Fibroblast of lung (primary cell): ENCODE measurements around the gene ZFYVE28. TPM values are rescaled to one million over a fixed set of nuclear protein-coding genes. Genes with fewer than 3 reads are reported as not detected.

Experiments used
- DNase-seq, 2 donors: peaks; one replicate each; pipeline versions ENCODE4 v3.0.0 to v3.0.0-alpha.2; 2010; ENCODE audit warnings: low read depth in 2 of 2
- H2AFZ ChIP-seq: 2 replicates; pipeline ENCODE4 v1.5.1; 2012; ENCODE audit warnings: low read length, control low read depth, inconsistent platforms
- H3K27ac ChIP-seq: 2 replicates; pipeline ENCODE4 v1.5.1; 2011; ENCODE audit warnings: low read length, control low read depth; ENCODE audit not compliant: insufficient read depth
- H3K27me3 ChIP-seq: 2 replicates; pipeline ENCODE4 v1.5.1; 2011; ENCODE audit warnings: mild to moderate bottlenecking, low read length; ENCODE audit not compliant: control insufficient read depth, insufficient read depth
- H3K36me3 ChIP-seq: 2 replicates; pipeline ENCODE4 v1.5.1; 2011; ENCODE audit warnings: low read length; ENCODE audit not compliant: control insufficient read depth, insufficient read depth
- H3K4me1 ChIP-seq: 2 replicates; pipeline ENCODE4 v1.5.1; 2011; ENCODE audit warnings: low read length; ENCODE audit not compliant: control insufficient read depth, insufficient read depth; ENCODE audit errors: extremely low read depth
- H3K4me2 ChIP-seq: 2 replicates; pipeline ENCODE4 v1.5.1; 2011; ENCODE audit warnings: low read length, control low read depth; ENCODE audit not compliant: insufficient read depth; ENCODE audit errors: extremely low read depth
- H3K4me3 ChIP-seq, 4 experiments: fragments of 200-600 bp in 1 of 4; sonication (generic) in 1 of 4; replicated peaks in 1 of 4; 2 replicates each; pipeline ENCODE4 v1.5.1; 2011 to 2016; ENCODE audit warnings: low read length in 4 of 4, low read depth in 3 of 4, mild to moderate bottlenecking in 3 of 4, control low read depth in 2 of 4, inconsistent platforms in 1 of 4, mixed read lengths in 1 of 4; ENCODE audit not compliant: insufficient read depth in 1 of 4; ENCODE audit errors: control extremely low read depth in 1 of 4
- H3K79me2 ChIP-seq: 2 replicates; pipeline ENCODE4 v1.5.1; 2012; ENCODE audit warnings: mild to moderate bottlenecking, low read length, inconsistent platforms; ENCODE audit not compliant: control insufficient read depth, insufficient read depth
- H3K9ac ChIP-seq: 2 replicates; pipeline ENCODE4 v1.5.1; 2011; ENCODE audit warnings: mild to moderate bottlenecking, low read length, control low read depth; ENCODE audit not compliant: insufficient read depth
- H3K9me3 ChIP-seq: 2 replicates; pipeline ENCODE4 v1.5.1; 2012; ENCODE audit warnings: low read depth, low read length; ENCODE audit not compliant: control insufficient read depth, insufficient read depth
- H4K20me1 ChIP-seq: 2 replicates; pipeline ENCODE4 v1.5.1; 2011; ENCODE audit warnings: low read length; ENCODE audit not compliant: control insufficient read depth, insufficient read depth; ENCODE audit errors: extremely low read depth
- EZH2 ChIP-seq: IDR thresholded peaks from 2 replicates; pipeline ENCODE4 v1.5.1; 2012; ENCODE audit warnings: low read length, control low read depth, mild to moderate bottlenecking; ENCODE audit errors: missing control alignments
- polyA plus RNA-seq, 2 donors: library from polyadenylated mRNA; depleted of rRNA in 1 of 2; stranded (reverse) in 1 of 2; unstranded in 1 of 2; fragments of >200 nt; gene quantifications; 2 replicates each; pipeline ENCODE4 v1.2.1, GENCODE V29; 2011 to 2012; ENCODE audit warnings: missing spikeins in 1 of 2
- total RNA-seq: library from RNA; depleted of rRNA; stranded (reverse); fragments of >200 nt; gene quantifications from 2 replicates; pipeline ENCODE4 v1.2.1, GENCODE V29; 2014
- TF ChIP-seq, protein P1 (sequence below), 2 donors: IDR thresholded peaks in 1 of 2; conservative IDR thresholded peaks in 1 of 2; 1 replicate in 1 of 2; 2 replicates in 1 of 2; pipeline ENCODE4 v1.5.1; 2011 to 2012; ENCODE audit warnings: low read length in 2 of 2, control low read depth in 1 of 2, inconsistent platforms in 1 of 2, low read depth in 1 of 2, mild to moderate bottlenecking in 1 of 2

Gene ZFYVE28
- total and polyA plus RNA-seq, 2 donors (not counting 1 experiment from before 2014, with no cell fraction given), result 2.4 to 11.6 TPM

DNA sequence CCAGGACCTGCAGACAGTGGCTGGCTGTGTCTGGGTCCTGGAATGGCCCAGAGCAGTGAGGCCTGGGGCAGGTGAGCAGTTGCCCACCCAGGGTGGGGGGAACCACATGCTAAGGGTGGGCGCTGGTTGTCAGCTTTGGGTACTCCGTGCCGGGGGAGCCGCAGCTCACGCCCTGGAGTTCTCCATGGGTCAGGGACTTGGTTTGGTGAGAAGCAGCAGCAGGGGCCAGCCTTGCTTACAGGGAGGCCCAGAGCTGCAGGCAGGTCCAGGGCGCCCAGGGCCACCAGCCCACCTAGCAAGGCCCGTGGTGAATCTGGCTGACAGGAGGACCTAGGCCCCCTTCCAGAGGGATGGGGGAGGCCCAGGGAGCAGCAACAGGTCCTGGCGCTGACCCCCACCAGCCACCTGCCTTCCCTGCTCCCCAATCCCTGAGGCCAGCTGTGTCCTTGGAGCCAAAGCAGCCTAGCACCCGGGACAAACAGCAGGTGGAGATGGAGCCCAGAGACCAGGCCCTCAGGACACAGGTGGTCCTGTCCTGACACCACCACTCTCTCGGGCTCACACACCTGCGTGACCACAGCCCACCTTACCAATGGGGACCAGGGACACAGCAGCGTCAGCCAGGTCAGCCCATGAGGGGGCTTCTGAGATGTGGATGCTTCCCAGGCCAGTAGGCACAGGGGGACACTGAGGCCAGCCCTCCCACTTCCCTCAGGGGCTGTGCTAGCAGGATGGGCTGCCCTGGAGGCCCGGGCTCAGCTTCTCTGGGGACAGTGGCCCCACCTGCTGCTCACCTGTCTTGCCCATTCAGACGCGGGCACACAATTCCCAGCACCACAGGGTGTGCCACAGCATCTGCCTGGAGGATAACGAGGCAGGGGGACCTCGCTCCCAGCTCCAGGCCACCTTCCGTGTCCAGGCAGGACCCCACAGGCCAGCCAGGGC, 160.1 kb downstream of the ZFYVE28 start:
- Histone ChIP-seq H3K9ac (no peak overlapping the region), H2AFZ (no peak overlapping the region), H3K4me1 (peaks cover 14% of the 10 kb centered on the region), H4K20me1 (no peaks in the 10 kb centered on the region), H3K4me2 (peak overlapping the region; percentile 3), H3K27me3 (no peaks in the 10 kb centered on the region), H3K79me2 (peaks cover 12% of the 10 kb centered on the region), H3K27ac (no peak overlapping the region), H3K4me3 (no peak overlapping the region), H3K9me3 (no peaks in the 10 kb centered on the region), H3K36me3 (peaks cover 12% of the 10 kb centered on the region)
- TF ChIP-seq EZH2, result no peak
- TF ChIP-seq, protein P1, sequence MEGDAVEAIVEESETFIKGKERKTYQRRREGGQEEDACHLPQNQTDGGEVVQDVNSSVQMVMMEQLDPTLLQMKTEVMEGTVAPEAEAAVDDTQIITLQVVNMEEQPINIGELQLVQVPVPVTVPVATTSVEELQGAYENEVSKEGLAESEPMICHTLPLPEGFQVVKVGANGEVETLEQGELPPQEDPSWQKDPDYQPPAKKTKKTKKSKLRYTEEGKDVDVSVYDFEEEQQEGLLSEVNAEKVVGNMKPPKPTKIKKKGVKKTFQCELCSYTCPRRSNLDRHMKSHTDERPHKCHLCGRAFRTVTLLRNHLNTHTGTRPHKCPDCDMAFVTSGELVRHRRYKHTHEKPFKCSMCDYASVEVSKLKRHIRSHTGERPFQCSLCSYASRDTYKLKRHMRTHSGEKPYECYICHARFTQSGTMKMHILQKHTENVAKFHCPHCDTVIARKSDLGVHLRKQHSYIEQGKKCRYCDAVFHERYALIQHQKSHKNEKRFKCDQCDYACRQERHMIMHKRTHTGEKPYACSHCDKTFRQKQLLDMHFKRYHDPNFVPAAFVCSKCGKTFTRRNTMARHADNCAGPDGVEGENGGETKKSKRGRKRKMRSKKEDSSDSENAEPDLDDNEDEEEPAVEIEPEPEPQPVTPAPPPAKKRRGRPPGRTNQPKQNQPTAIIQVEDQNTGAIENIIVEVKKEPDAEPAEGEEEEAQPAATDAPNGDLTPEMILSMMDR (conservative IDR thresholded peaks at IDR 0.05 in 1 of 2, IDR thresholded peaks at IDR 0.05 in 1 of 2; ENCODE audit: low read depth in 1 of 2, low read length in 2 of 2), result no peak
- DNase-seq, result no peak

DNA sequence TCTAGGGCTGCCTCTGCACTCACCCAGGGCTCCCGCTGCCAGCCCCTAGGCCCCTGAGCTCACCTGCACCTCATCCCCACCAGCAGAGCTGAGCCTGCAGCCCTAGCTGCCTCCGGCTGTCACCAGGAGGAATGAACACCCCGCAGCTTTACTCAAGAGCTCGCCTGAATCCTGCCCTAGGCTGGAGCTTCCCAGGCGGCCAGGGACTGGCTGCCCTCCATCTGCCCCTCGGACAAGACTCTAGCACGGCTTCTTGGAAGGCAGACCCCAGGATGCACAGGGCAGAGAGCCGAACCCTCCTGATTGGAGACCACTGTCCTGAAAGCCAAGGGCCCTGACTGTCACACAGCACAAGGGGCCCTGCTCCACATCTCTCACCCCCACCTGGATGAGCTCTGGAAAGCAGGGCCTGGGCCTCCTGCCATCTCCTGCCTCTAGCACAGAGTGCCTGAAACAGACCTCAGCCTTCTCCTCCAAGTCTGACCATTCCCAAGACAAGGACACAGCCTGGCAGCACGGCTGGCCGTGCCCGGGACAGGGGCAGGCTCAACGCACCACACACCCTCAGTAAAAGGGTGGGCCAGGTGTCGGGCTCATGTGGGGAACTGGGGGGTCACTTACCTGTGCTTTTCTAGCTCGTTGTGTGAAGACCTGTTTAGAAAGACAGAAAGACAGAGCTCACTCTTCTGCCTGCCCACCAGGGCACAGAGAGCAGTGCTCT, 160.9 kb downstream of the ZFYVE28 start:
- Histone ChIP-seq H3K79me2 (peaks cover 12% of the 10 kb centered on the region), H4K20me1 (no peaks in the 10 kb centered on the region)
- DNase-seq, result no peak

More for the DNA sequence above, 160.9 kb downstream of the ZFYVE28 start:
- Histone ChIP-seq H3K4me1 (peaks cover 11% of the 10 kb centered on the region), H2AFZ (no peak overlapping the region), H3K9ac (no peak overlapping the region), H3K27me3 (no peaks in the 10 kb centered on the region), H3K9me3 (no peaks in the 10 kb centered on the region), H3K36me3 (peaks cover 12% of the 10 kb centered on the region), H3K4me2 (no peak overlapping the region), H3K27ac (no peak overlapping the region), H3K4me3 (no peak overlapping the region)
- TF ChIP-seq, protein P1 (conservative IDR thresholded peaks at IDR 0.05 in 1 of 2, IDR thresholded peaks at IDR 0.05 in 1 of 2; ENCODE audit: low read depth in 1 of 2, low read length in 2 of 2), result no peak
- no peak for TF ChIP-seq EZH2
